ENCODE measurements around the gene BPIFB3. TPM values are rescaled to one million over a fixed set of nuclear protein-coding genes. Genes with fewer than 3 reads are reported as not detected.

BPIFB3 gene
- total and polyA plus RNA-seq, 2 of the 13 experiments (the other 11 are each of a cell fraction or from before 2014, with no cell fraction given): 0.09 TPM; not detected in 1

- no peak for TF ChIP-seq MLXIP (CRISPR knock-in tag; IDR thresholded peaks at IDR 0.05; ENCODE audit: borderline replicate concordance)
- TF ChIP-seq SALL1 (CRISPR knock-in tag; IDR thresholded peaks at IDR 0.05): peak; percentile 98
- TF ChIP-seq JUNB (CRISPR knock-in tag; IDR thresholded peaks at IDR 0.05; ENCODE audit: borderline replicate concordance): peak; percentile 74; the same call in 1 of the 2 replicates
- TF ChIP-seq, protein P1, sequence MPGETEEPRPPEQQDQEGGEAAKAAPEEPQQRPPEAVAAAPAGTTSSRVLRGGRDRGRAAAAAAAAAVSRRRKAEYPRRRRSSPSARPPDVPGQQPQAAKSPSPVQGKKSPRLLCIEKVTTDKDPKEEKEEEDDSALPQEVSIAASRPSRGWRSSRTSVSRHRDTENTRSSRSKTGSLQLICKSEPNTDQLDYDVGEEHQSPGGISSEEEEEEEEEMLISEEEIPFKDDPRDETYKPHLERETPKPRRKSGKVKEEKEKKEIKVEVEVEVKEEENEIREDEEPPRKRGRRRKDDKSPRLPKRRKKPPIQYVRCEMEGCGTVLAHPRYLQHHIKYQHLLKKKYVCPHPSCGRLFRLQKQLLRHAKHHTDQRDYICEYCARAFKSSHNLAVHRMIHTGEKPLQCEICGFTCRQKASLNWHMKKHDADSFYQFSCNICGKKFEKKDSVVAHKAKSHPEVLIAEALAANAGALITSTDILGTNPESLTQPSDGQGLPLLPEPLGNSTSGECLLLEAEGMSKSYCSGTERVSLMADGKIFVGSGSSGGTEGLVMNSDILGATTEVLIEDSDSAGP (CRISPR knock-in tag; IDR thresholded peaks at IDR 0.05; ENCODE audit: borderline replicate concordance): peak; percentile 96
- TF ChIP-seq ZNF549 (CRISPR knock-in tag; IDR thresholded peaks at IDR 0.05): no peak
- TF ChIP-seq, protein P2, sequence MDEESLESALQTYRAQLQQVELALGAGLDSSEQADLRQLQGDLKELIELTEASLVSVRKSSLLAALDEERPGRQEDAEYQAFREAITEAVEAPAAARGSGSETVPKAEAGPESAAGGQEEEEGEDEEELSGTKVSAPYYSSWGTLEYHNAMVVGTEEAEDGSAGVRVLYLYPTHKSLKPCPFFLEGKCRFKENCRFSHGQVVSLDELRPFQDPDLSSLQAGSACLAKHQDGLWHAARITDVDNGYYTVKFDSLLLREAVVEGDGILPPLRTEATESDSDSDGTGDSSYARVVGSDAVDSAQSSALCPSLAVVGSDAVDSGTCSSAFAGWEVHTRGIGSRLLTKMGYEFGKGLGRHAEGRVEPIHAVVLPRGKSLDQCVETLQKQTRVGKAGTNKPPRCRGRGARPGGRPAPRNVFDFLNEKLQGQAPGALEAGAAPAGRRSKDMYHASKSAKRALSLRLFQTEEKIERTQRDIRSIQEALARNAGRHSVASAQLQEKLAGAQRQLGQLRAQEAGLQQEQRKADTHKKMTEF (CRISPR knock-in tag; IDR thresholded peaks at IDR 0.05): peak; percentile 99
- peak; percentile 57; the same call in 1 of the 2 replicates for TF ChIP-seq MAF1 (CRISPR knock-in tag; IDR thresholded peaks at IDR 0.05; ENCODE audit: borderline replicate concordance)
- TF ChIP-seq, protein P3, sequence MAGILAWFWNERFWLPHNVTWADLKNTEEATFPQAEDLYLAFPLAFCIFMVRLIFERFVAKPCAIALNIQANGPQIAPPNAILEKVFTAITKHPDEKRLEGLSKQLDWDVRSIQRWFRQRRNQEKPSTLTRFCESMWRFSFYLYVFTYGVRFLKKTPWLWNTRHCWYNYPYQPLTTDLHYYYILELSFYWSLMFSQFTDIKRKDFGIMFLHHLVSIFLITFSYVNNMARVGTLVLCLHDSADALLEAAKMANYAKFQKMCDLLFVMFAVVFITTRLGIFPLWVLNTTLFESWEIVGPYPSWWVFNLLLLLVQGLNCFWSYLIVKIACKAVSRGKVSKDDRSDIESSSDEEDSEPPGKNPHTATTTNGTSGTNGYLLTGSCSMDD (CRISPR knock-in tag; IDR thresholded peaks at IDR 0.05): no peak
- TF ChIP-seq, protein P4, sequence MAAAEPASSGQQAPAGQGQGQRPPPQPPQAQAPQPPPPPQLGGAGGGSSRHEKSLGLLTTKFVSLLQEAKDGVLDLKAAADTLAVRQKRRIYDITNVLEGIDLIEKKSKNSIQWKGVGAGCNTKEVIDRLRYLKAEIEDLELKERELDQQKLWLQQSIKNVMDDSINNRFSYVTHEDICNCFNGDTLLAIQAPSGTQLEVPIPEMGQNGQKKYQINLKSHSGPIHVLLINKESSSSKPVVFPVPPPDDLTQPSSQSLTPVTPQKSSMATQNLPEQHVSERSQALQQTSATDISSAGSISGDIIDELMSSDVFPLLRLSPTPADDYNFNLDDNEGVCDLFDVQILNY (CRISPR knock-in tag; conservative IDR thresholded peaks at IDR 0.05): no peak
- TF ChIP-seq ZSCAN30 (CRISPR knock-in tag; IDR thresholded peaks at IDR 0.05): peak; percentile 10; the same call in 1 of the 2 replicates
- TF ChIP-seq NKX3-1 (CRISPR knock-in tag; IDR thresholded peaks at IDR 0.05): no peak
- TF ChIP-seq NR2F6 (IDR thresholded peaks at IDR 0.05): peak; percentile 95
- peak; percentile 98 for TF ChIP-seq NR2F6 (CRISPR knock-in tag; IDR thresholded peaks at IDR 0.05)
- TF ChIP-seq ZNF20 (CRISPR knock-in tag; IDR thresholded peaks at IDR 0.05): no peak
- TF ChIP-seq ZNF367 (CRISPR knock-in tag; IDR thresholded peaks at IDR 0.05; ENCODE audit: borderline replicate concordance): no peak
- no peak; the same call in 1 of the 2 replicates for TF ChIP-seq ZNF430 (CRISPR knock-in tag; IDR thresholded peaks at IDR 0.05)
- TF ChIP-seq KDM4B (CRISPR knock-in tag; IDR thresholded peaks at IDR 0.05): peak; percentile 96
- peak; percentile 91 for TF ChIP-seq NR2C2 (CRISPR knock-in tag; IDR thresholded peaks at IDR 0.05; ENCODE audit: borderline replicate concordance)
- TF ChIP-seq CBX2 (IDR thresholded peaks at IDR 0.05; ENCODE audit: low read depth, low read length): no peak
- TF ChIP-seq CBX2 (CRISPR knock-in tag; IDR thresholded peaks at IDR 0.05; ENCODE audit: low read depth): no peak
- peak; percentile 61; the same call in 1 of the 2 replicates for TF ChIP-seq DNMT1 (CRISPR knock-in tag; IDR thresholded peaks at IDR 0.05)
- no peak for TF ChIP-seq ZNF441 (CRISPR knock-in tag; IDR thresholded peaks at IDR 0.05; ENCODE audit: borderline replicate concordance)
Observed at GRCh38 chr20:33009214-33010132, 44.2 kb upstream of the BPIFB3 start (continued).
